ENCODE data around the gene MACROD1.

DNA sequence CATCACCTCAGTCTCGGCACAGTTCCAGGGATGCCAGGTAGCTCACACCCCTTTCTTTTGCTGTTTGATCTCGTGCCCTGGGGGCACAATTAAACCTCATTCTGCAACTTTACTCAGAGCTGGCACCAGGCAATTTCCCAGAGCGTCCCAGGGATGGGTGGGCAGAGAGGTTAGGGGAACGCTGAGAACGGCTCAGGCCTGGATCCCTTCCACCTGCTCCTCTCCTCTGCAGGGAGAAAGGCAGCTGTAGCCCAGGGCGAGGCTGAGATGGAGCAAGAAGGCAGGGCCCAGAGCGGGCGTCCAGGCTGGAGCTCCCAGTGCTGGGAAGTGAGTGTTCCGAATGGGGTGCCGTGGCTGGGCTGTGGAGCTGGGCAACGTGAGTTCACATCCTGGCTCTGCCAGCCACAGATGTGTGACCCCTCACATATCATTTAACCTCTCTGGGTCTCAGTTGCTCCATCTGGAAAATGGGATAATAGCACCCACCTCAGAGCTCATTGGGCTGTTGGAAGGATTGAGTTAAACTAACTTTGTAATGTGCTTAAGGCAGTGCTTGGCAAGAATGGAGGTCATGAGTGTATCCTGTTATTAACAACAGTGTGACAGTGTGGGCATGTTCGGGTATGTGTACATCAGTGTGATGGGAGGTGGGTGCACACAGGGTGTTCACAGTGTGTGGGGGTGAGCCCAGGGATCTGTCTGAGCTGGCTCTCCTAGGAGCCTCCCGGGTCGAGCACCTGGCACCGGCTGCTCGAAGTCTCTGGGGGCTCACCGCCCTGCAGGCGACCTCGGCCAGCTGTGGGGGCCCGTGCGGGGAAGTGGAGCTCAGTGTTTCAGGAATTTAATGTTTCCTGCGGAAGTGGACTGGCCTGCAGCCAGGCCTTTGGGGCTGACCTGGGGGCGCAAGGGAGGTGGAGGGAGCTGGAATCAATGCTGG lies 164.2 kb downstream of the MACROD1 start:
- TF ChIP-seq POLR2A (IDR thresholded peaks at IDR 0.05; ENCODE audit: low read depth) (no peak), EP300 (IDR thresholded peaks at IDR 0.05) (no peak), POLR2AphosphoS5 (IDR thresholded peaks at IDR 0.05) (no peak)
- TF ChIP-seq, protein P1, sequence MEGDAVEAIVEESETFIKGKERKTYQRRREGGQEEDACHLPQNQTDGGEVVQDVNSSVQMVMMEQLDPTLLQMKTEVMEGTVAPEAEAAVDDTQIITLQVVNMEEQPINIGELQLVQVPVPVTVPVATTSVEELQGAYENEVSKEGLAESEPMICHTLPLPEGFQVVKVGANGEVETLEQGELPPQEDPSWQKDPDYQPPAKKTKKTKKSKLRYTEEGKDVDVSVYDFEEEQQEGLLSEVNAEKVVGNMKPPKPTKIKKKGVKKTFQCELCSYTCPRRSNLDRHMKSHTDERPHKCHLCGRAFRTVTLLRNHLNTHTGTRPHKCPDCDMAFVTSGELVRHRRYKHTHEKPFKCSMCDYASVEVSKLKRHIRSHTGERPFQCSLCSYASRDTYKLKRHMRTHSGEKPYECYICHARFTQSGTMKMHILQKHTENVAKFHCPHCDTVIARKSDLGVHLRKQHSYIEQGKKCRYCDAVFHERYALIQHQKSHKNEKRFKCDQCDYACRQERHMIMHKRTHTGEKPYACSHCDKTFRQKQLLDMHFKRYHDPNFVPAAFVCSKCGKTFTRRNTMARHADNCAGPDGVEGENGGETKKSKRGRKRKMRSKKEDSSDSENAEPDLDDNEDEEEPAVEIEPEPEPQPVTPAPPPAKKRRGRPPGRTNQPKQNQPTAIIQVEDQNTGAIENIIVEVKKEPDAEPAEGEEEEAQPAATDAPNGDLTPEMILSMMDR (IDR thresholded peaks at IDR 0.05), result no peak

All from esophagus muscularis mucosa (tissue), 4 donors.